Trophoblast cell (in vitro differentiated cells and primary cell): ENCODE measurements around the gene UCN. TPM values are rescaled to one million over a fixed set of nuclear protein-coding genes. Genes with fewer than 3 reads are reported as not detected.

Source experiments
- DNase-seq, 2 donors: peaks; one replicate each; pipeline ENCODE4 v3.0.0-alpha.2; 2016
- H2AFZ ChIP-seq: 2 replicates; pipeline ENCODE4 v1.6.1; 2013; ENCODE audit warnings: low read length, moderate library complexity, mild to moderate bottlenecking; ENCODE audit not compliant: insufficient read depth, poor library complexity
- H2AK5ac ChIP-seq: 2 replicates; pipeline ENCODE4 v1.6.1; 2013; ENCODE audit warnings: mild to moderate bottlenecking, low read length
- H2BK120ac ChIP-seq: 2 replicates; pipeline ENCODE4 v1.6.1; 2013; ENCODE audit warnings: low read length, mild to moderate bottlenecking, moderate library complexity; ENCODE audit not compliant: insufficient read depth, poor library complexity
- H2BK12ac ChIP-seq: 2 replicates; pipeline ENCODE4 v1.6.1; 2013; ENCODE audit warnings: mild to moderate bottlenecking, low read length, moderate library complexity
- H2BK5ac ChIP-seq: 2 replicates; pipeline ENCODE4 v1.6.1; 2013; ENCODE audit warnings: low read length, low read depth, moderate library complexity, mild to moderate bottlenecking; ENCODE audit not compliant: poor library complexity
- H3K14ac ChIP-seq: 2 replicates; pipeline ENCODE4 v1.6.1; 2013; ENCODE audit warnings: mild to moderate bottlenecking, low read length
- H3K18ac ChIP-seq: 2 replicates; pipeline ENCODE4 v1.6.1; 2013; ENCODE audit warnings: mild to moderate bottlenecking, low read length
- H3K23ac ChIP-seq: 2 replicates; pipeline ENCODE4 v1.6.1; 2013; ENCODE audit warnings: low read length
- H3K27ac ChIP-seq: 2 replicates; pipeline ENCODE4 v1.5.1; 2013; ENCODE audit warnings: low read depth, mild to moderate bottlenecking, inconsistent platforms, low read length, moderate library complexity
- H3K27me3 ChIP-seq: 2 replicates; pipeline ENCODE4 v1.6.1; 2013; ENCODE audit warnings: inconsistent platforms, mild to moderate bottlenecking, low read length, moderate library complexity; ENCODE audit not compliant: insufficient read depth
- H3K36me3 ChIP-seq, 2 experiments: 1 replicate in 1 of 2; 2 replicates in 1 of 2; pipeline ENCODE4 v1.6.1; 2013; ENCODE audit warnings: low read length in 2 of 2, mild to moderate bottlenecking in 2 of 2, moderate library complexity in 1 of 2; ENCODE audit not compliant: insufficient read depth in 2 of 2, control insufficient read depth in 1 of 2
- H3K4ac ChIP-seq: 2 replicates; pipeline ENCODE4 v1.6.1; 2013; ENCODE audit warnings: low read depth, mild to moderate bottlenecking, low read length, moderate library complexity
- H3K4me1 ChIP-seq, 2 experiments: 1 replicate in 1 of 2; 2 replicates in 1 of 2; pipeline ENCODE4 v1.6.1; 2013; ENCODE audit warnings: low read length in 2 of 2, mild to moderate bottlenecking in 2 of 2, moderate library complexity in 1 of 2; ENCODE audit not compliant: insufficient read depth in 2 of 2, control insufficient read depth in 1 of 2
- H3K4me2 ChIP-seq: 2 replicates; pipeline ENCODE4 v1.6.1; 2013; ENCODE audit warnings: inconsistent platforms, mild to moderate bottlenecking, low read length, moderate library complexity
- H3K4me3 ChIP-seq: 2 replicates; pipeline ENCODE4 v1.5.1; 2013; ENCODE audit warnings: mild to moderate bottlenecking, low read depth, low read length, inconsistent platforms
- H3K79me1 ChIP-seq: one replicate; pipeline ENCODE4 v1.6.1; 2013; ENCODE audit warnings: low read length
- H3K79me2 ChIP-seq: 2 replicates; pipeline ENCODE4 v1.6.1; 2013; ENCODE audit warnings: low read length, mild to moderate bottlenecking; ENCODE audit not compliant: control insufficient read depth, insufficient read depth, poor library complexity
- H3K9ac ChIP-seq: 2 replicates; pipeline ENCODE4 v1.6.1; 2013; ENCODE audit warnings: mild to moderate bottlenecking, low read length
- H3K9me3 ChIP-seq: 2 replicates; pipeline ENCODE4 v1.6.1; 2013; ENCODE audit warnings: low read depth, mild to moderate bottlenecking, control low read depth, inconsistent platforms, low read length; ENCODE audit not compliant: insufficient read depth
- H4K12ac ChIP-seq: 2 replicates; pipeline ENCODE4 v1.6.1; 2013; ENCODE audit warnings: low read depth, mild to moderate bottlenecking, low read length, moderate library complexity
- H4K8ac ChIP-seq: 2 replicates; pipeline ENCODE4 v1.6.1; 2013; ENCODE audit warnings: low read depth, mild to moderate bottlenecking, low read length, moderate library complexity
- H4K91ac ChIP-seq: one replicate; pipeline ENCODE4 v1.6.1; 2013; ENCODE audit warnings: low read depth, mild to moderate bottlenecking, low read length, moderate library complexity
- WGBS: extraction: QIAGEN DNeasy Blood & Tissue Kit; methylation state at CpG from one replicate; pipeline ENCODE4 v1.1.7; 2013; ENCODE audit warnings: missing lambda C conversion rate; ENCODE audit not compliant: insufficient read length, insufficient coverage; ENCODE audit errors: extremely low coverage; 5-methylcytosine and 5-hydroxymethylcytosine counted together
- polyA plus RNA-seq: library from polyadenylated mRNA; stranded (reverse); fragments of 200-250 nt; gene quantifications from 2 replicates; pipeline ENCODE4 v1.2.3, GENCODE V29; 2013

Gene UCN, protein sequence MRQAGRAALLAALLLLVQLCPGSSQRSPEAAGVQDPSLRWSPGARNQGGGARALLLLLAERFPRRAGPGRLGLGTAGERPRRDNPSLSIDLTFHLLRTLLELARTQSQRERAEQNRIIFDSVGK
- 0.35 and 0.79 TPM in 2 replicates for polyA plus RNA-seq

DNA sequence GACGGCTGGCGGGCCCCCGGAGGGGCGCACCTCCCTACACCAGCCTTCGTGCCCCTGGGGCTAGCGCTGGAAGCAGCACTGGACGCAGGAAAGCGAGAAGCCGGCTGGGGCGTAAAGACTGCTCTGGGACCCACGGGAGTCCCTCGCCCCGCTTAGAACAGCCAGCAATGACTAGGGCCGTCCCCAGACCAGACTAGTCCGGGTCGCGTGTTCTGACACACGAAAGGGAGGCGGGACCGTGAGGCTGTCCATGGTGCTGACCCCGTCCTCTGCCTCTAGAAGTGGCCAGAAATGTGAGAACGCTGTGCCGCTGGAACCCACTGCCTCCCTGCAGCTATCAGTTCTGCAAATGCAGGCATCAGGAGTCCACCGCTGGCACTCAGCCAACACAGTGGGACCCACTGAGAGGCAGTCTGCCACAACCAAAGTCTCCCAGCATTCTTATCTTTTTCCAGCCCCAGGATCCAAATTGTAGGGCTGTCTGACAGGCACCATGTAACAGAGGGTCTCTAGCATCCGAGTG lies at the start of gene UCN:
Gene UCN, minus strand, starts transcription at position 87 of the 523 bp plus-strand sequence. CDS start 550 bp downstream, outside the sequence.
- Histone ChIP-seq H3K23ac (no peak within 1 kb of the TSS), H3K14ac (no peak within 1 kb of the TSS), H2BK5ac (no peak within 1 kb of the TSS), H3K36me3 (peaks cover 3 to 11% of the 10 kb centered on the region in 2 experiments), H3K4me2 (peak within 1 kb of the TSS; percentile 42), H3K18ac (no peak within 1 kb of the TSS), H4K12ac (no peak within 1 kb of the TSS), H3K79me1 (no peaks in the 10 kb centered on the region), H3K9ac (no peak within 1 kb of the TSS), H3K27ac (no peak within 1 kb of the TSS), H3K4me3 (no peak within 1 kb of the TSS), H2BK120ac (no peak within 1 kb of the TSS), H3K79me2 (no peaks in the 10 kb centered on the region), H2AK5ac (no peak within 1 kb of the TSS), H2AFZ (no peak within 1 kb of the TSS), H3K9me3 (peaks cover 8% of the 10 kb centered on the region), H3K27me3 (peaks cover 31% of the 10 kb centered on the region), H3K4ac (no peak within 1 kb of the TSS), H2BK12ac (no peak within 1 kb of the TSS), H4K91ac (no peak within 1 kb of the TSS), H4K8ac (no peak within 1 kb of the TSS), H3K4me1 (peaks cover 4 to 10% of the 10 kb centered on the region in 2 experiments)
- WGBS = no CpG with 5 or more reads among the region's 25 CpGs
- peak; percentile 46 to 57 for DNase-seq

DNA sequence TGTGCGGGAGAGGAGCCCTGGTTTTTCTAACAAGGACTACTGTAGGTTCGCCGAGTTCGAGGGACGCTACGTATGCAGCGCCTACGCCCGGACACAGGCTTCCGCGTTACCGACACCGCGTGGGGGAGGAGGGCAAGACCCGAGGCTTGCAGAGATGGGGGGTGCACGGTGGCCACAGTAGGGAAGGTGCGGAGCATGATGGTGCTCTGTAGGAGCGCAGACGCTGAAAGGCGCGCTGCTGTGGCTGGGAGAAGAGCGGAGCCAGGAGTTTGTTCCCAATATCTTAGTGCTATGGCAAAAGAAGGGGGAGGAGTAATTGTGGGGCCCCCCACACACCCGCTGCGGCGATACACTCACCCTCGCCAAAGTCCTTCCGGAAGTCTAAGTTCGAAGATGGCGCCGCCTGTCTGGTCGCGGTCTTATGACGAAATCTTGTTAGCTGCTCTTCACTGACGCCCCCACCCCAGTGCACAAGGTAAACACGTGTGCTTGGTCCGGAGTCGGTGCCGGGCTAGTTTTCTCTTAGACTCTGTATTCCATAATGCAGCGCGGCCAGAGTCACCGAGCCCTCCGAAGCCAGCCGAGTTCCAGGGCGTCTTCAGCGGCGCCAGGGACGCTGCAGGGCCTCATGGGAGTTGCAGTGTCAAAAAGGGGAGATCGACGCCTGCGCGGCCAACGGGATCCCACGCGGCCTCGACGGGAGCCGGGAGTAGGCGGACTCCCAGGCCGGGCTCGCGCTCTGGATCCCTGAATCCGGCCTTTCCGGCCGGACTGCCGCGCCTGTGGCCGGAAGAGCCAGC lies 48.3 kb upstream of the UCN start, which contains the start of gene GTF3C2:
Gene GTF3C2, minus strand, starts transcription at position 383 of the 800 bp plus-strand sequence. CDS start 13,210 bp downstream, outside the sequence.
- Histone ChIP-seq H3K27ac (peak within 1 kb of the TSS; percentile 98), H3K79me1 (peaks cover 13% of the 10 kb centered on the region), H3K79me2 (peaks cover 15% of the 10 kb centered on the region), H3K4ac (peak within 1 kb of the TSS; percentile 92), H4K12ac (peak within 1 kb of the TSS; percentile 96), H3K27me3 (no peaks in the 10 kb centered on the region), H3K36me3 (peaks cover 0 to 1% of the 10 kb centered on the region in 2 experiments), H2BK120ac (peak within 1 kb of the TSS; percentile 84), H2AFZ (peak within 1 kb of the TSS; percentile 71), H3K18ac (peak within 1 kb of the TSS; percentile 95), H3K23ac (no peak within 1 kb of the TSS), H3K9ac (peak within 1 kb of the TSS; percentile 90), H4K91ac (peak within 1 kb of the TSS; percentile 98), H3K14ac (peak within 1 kb of the TSS; percentile 93), H4K8ac (peak within 1 kb of the TSS; percentile 97), H2AK5ac (peak within 1 kb of the TSS; percentile 90), H2BK5ac (peak within 1 kb of the TSS; percentile 93), H2BK12ac (no peak within 1 kb of the TSS), H3K9me3 (no peaks in the 10 kb centered on the region), H3K4me1 (peaks cover 3 to 4% of the 10 kb centered on the region in 2 experiments), H3K4me3 (peak within 1 kb of the TSS; percentile 91), H3K4me2 (peak within 1 kb of the TSS; percentile 82)
- no CpG with 5 or more reads among the region's 67 CpGs for WGBS
- DNase-seq = peak; percentile 98

- Histone ChIP-seq H3K27ac (peak overlapping the region; percentile 98), H4K8ac (peak overlapping the region; percentile 95), H3K23ac (no peak overlapping the region), H3K14ac (peak overlapping the region; percentile 83), H3K9me3 (no peaks in the 10 kb centered on the region), H3K4ac (peak overlapping the region; percentile 77), H3K27me3 (no peaks in the 10 kb centered on the region), H3K4me3 (peak overlapping the region; percentile 91), H3K79me1 (peaks cover 13% of the 10 kb centered on the region), H2AK5ac (peak overlapping the region; percentile 90), H3K4me2 (peak overlapping the region; percentile 82), H2BK12ac (no peak overlapping the region), H2BK5ac (peak overlapping the region; percentile 90), H4K12ac (peak overlapping the region; percentile 96), H2AFZ (peak overlapping the region; percentile 71), H3K36me3 (peaks cover 0 to 1% of the 10 kb centered on the region in 2 experiments), H2BK120ac (peak overlapping the region; percentile 76), H4K91ac (peak overlapping the region; percentile 98), H3K4me1 (peaks cover 3 to 4% of the 10 kb centered on the region in 2 experiments), H3K79me2 (peaks cover 15% of the 10 kb centered on the region), H3K18ac (peak overlapping the region; percentile 68), H3K9ac (peak overlapping the region; percentile 90)
- no CpG with 5 or more reads among the region's 12 CpGs for WGBS
- peak; percentile 35 to 51 for DNase-seq
Measured at GRCh38 chr2:27356056-27356381, 47.8 kb upstream of the UCN start.

DNA sequence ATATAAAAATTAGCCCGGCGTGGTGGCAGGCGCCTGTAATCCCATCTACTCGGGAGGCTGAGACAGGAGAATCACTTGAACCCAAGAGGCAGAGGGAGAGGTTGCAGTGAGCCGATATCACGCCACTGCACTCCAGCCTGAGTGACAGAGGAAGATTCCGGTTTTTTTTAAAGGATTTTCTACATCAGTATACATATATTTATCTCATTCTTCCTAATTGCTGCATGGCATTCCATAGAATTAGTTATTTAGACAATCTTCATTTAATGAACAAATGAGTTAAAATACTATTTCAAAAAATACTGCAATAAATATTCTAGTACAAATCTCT lies 46.3 kb upstream of the UCN start:
- no peak overlapping the region for H3K4me2 ChIP-seq
- no peak overlapping the region for H3K9ac ChIP-seq
- no peak overlapping the region for H2AFZ ChIP-seq
- peaks cover 3 to 4% of the 10 kb centered on the region in 2 experiments for H3K4me1 ChIP-seq
- WGBS = no CpG with 5 or more reads among the region's 7 CpGs
- H3K14ac ChIP-seq = no peak overlapping the region
- DNase-seq = no peak
- H4K12ac ChIP-seq = no peak overlapping the region
- H2BK5ac ChIP-seq = no peak overlapping the region
- H4K91ac ChIP-seq = no peak overlapping the region
- no peak overlapping the region for H2BK120ac ChIP-seq
- peaks cover 13% of the 10 kb centered on the region for H3K79me1 ChIP-seq
- no peak overlapping the region for H3K18ac ChIP-seq
- H3K79me2 ChIP-seq = peaks cover 17% of the 10 kb centered on the region
- no peak overlapping the region for H3K23ac ChIP-seq
- no peak overlapping the region for H2BK12ac ChIP-seq
- no peaks in the 10 kb centered on the region for H3K9me3 ChIP-seq
- H3K4me3 ChIP-seq = no peak overlapping the region
- H2AK5ac ChIP-seq = no peak overlapping the region
- H4K8ac ChIP-seq = no peak overlapping the region
- H3K36me3 ChIP-seq = peaks cover 1 to 3% of the 10 kb centered on the region in 2 experiments
- no peaks in the 10 kb centered on the region for H3K27me3 ChIP-seq
- H3K27ac ChIP-seq = no peak overlapping the region
- no peak overlapping the region for H3K4ac ChIP-seq
